Uterus (tissue), 4 donors: ENCODE data around the gene ZNF831. TPM values are rescaled to one million over a fixed set of nuclear protein-coding genes. Genes with fewer than 3 reads are reported as not detected.

Source experiments
- DNase-seq, 2 donors: peaks; one replicate each; pipeline ENCODE4 v3.0.0-alpha.2; 2019 to 2020
- H3K27ac ChIP-seq, 2 donors: fragments of 200-600 bp; sonication (generic); 1 replicate in 1 of 2; 2 replicates in 1 of 2; pipeline ENCODE4 v1.5.1; 2016 to 2018
- H3K27me3 ChIP-seq, 2 donors: fragments of 200-600 bp; sonication (generic); one replicate each; pipeline ENCODE4 v1.5.1; 2018 to 2019; ENCODE audit warnings: control low read depth in 1 of 2
- H3K36me3 ChIP-seq, 2 donors: fragments of 200-600 bp; sonication (generic); one replicate each; pipeline ENCODE4 v1.5.1; 2019; ENCODE audit warnings: control low read depth in 1 of 2
- H3K4me1 ChIP-seq, 2 donors: fragments of 200-600 bp; sonication (generic); one replicate each; pipeline ENCODE4 v1.5.1; 2018 to 2019; ENCODE audit warnings: control low read depth in 1 of 2
- H3K4me3 ChIP-seq, 2 donors: fragments of 200-600 bp; sonication (generic); 1 replicate in 1 of 2; 2 replicates in 1 of 2; pipeline ENCODE4 v1.5.1; 2018 to 2019; ENCODE audit warnings: mild to moderate bottlenecking in 1 of 2
- H3K9me3 ChIP-seq, 2 donors: fragments of 200-600 bp; sonication (generic); one replicate each; pipeline ENCODE4 v1.5.1; 2019; ENCODE audit warnings: control low read depth in 1 of 2
- POLR2A ChIP-seq, 2 donors: fragments of 450-650 bp; IDR thresholded peaks; one replicate each; pipeline ENCODE4 v1.6.1; 2016; ENCODE audit warnings: antibody characterized with exemption in 2 of 2, mild to moderate bottlenecking in 1 of 2, moderate library complexity in 1 of 2
- intact Hi-C: fragments of 100-400 bp; cut with DNase I; formaldehyde crosslinking; loops from one replicate; pipeline ENCODE4 v1.15.1; 2023; ENCODE audit warnings: low total_unique reads
- total RNA-seq, 4 donors: library from RNA; depleted of rRNA in 3 of 4; stranded (reverse); fragments of >200 nt in 3 of 4; gene quantifications; one replicate each; pipeline versions ENCODE4 v1.1.0 to v1.2.4, GENCODE V29; 2014 to 2023
- TF ChIP-seq, protein P1 (sequence below), 4 experiments: fragments of 200-600 bp in 2 of 4; fragments of 450-650 bp in 2 of 4; sonication (generic) in 2 of 4; IDR thresholded peaks; one replicate each; pipeline ENCODE4 v1.5.1; 2016 to 2019; ENCODE audit warnings: antibody characterized with exemption in 4 of 4, mild to moderate bottlenecking in 2 of 4, moderate library complexity in 1 of 4
- donor health status: DM: yes; HTN: yes; CAD: no.

The ZNF831 gene
- total RNA-seq, 4 donors from 2014 or later, result 0.21 to 3.1 (median 0.43) TPM

DNA sequence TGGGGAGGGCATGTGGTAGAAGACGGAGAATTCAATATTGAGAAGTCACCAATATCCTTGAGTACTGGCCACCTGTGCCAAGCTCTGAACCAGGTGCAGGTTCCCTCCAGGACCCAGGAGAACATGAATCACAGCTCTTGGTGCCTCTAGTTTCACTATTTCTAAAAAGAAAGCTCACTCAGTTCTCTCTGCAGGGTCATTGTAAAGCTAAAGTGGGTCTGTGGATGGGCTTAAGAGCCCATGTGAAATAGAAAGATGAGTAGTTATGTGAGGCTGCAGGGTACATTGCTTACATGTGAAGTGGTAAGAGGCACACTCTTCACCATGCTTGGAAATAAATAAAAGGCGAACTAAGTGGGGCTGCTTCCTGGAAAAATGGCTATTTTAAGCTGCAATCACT is 43.6 kb downstream of the ZNF831 start:
- intact Hi-C loops, result no loop called here
- H3K4me3 ChIP-seq, result no peak overlapping the region
- H3K4me1 ChIP-seq, result no peaks in the 10 kb centered on the region
- TF ChIP-seq, protein P1, sequence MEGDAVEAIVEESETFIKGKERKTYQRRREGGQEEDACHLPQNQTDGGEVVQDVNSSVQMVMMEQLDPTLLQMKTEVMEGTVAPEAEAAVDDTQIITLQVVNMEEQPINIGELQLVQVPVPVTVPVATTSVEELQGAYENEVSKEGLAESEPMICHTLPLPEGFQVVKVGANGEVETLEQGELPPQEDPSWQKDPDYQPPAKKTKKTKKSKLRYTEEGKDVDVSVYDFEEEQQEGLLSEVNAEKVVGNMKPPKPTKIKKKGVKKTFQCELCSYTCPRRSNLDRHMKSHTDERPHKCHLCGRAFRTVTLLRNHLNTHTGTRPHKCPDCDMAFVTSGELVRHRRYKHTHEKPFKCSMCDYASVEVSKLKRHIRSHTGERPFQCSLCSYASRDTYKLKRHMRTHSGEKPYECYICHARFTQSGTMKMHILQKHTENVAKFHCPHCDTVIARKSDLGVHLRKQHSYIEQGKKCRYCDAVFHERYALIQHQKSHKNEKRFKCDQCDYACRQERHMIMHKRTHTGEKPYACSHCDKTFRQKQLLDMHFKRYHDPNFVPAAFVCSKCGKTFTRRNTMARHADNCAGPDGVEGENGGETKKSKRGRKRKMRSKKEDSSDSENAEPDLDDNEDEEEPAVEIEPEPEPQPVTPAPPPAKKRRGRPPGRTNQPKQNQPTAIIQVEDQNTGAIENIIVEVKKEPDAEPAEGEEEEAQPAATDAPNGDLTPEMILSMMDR (IDR thresholded peaks at IDR 0.05), result no peak
- no peak for TF ChIP-seq POLR2A (IDR thresholded peaks at IDR 0.05)
- DNase-seq, result no peak
- H3K9me3 ChIP-seq, result no peaks in the 10 kb centered on the region
- H3K36me3 ChIP-seq, result no peaks in the 10 kb centered on the region
- H3K27me3 ChIP-seq, result no peaks in the 10 kb centered on the region
- no peak overlapping the region for H3K27ac ChIP-seq

DNA sequence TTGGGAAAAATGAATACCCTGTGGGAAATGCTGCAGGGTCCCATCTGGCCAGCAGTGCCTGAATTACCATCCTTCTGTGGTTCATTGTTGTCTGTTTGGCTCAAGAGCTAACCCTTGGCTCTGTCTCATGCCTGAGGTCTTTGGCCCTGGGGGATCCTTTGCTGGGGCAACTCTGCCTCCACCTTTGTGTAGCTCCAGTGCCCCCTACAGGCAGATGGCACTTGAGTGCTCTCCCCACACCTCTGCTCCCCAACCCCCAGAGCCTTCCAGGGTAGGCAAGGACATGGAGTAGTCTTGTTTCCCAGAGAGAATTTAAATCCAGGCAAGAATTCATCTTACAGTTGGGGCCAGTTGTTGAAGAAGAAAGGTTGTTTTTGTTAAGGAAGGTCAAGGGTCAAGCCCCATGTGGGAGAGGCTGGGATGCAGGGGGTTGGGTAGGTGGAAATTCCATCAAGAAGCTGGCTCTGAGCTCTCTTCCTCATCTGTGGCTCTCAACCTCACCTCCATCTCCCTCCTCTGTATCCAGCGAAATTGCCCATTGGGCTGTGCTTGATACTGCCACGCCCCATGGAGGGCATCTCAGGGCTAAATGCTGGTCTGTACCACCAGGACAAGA is 44.2 kb downstream of the ZNF831 start:
- no peaks in the 10 kb centered on the region for H3K4me1 ChIP-seq
- H3K27me3 ChIP-seq, result no peaks in the 10 kb centered on the region

GRCh38 chr20:59210186-59210585 is 46.6 kb downstream of the ZNF831 start:
- Histone ChIP-seq H3K27ac (no peak overlapping the region), H3K9me3 (no peaks in the 10 kb centered on the region), H3K36me3 (no peaks in the 10 kb centered on the region), H3K4me3 (no peak overlapping the region), H3K27me3 (no peaks in the 10 kb centered on the region), H3K4me1 (no peaks in the 10 kb centered on the region)
- intact Hi-C loops, result no loop called here
- no peak for DNase-seq
- TF ChIP-seq, protein P1 (IDR thresholded peaks at IDR 0.05), result no peak
- no peak for TF ChIP-seq POLR2A (IDR thresholded peaks at IDR 0.05)

More for the DNA sequence above, 44.2 kb downstream of the ZNF831 start:
- Histone ChIP-seq H3K27ac (no peak overlapping the region), H3K9me3 (no peaks in the 10 kb centered on the region), H3K36me3 (no peaks in the 10 kb centered on the region), H3K4me3 (no peak overlapping the region)
- intact Hi-C loops, result no loop called here
- DNase-seq, result no peak
- TF ChIP-seq, protein P1 (IDR thresholded peaks at IDR 0.05), result peak in 2 of 4 experiments; percentile 8 to 27
- no peak for TF ChIP-seq POLR2A (IDR thresholded peaks at IDR 0.05)

DNA sequence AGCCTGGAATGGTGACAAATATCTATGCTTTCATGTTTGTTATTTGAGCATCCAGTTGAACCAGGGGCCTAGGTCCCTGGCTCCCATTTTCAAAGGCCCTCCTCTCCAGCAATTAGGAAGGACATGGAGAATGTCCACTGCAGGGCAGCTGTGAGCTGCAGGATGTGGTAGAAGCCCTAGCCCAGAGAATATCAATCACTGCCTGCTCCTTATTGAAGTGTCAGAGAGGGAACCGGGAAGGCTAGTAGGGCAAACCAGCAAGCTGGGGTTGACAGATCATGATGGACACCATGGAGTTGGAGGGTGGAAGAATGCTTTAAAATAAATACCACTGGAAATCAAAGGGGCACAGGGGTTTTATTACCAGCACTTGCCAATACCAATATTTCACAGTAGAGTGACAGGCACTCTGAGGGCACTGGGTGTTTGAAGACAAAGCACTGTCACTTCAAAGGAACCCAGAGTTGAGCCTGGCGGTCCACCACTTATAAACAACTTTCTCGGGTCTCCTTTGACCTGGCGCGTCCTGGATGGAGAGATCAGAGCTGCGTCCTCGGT is 47.7 kb downstream of the ZNF831 start:
- Histone ChIP-seq H3K9me3 (no peaks in the 10 kb centered on the region), H3K36me3 (no peaks in the 10 kb centered on the region), H3K27ac (no peak overlapping the region), H3K4me1 (no peaks in the 10 kb centered on the region), H3K27me3 (no peaks in the 10 kb centered on the region), H3K4me3 (no peak overlapping the region)
- TF ChIP-seq POLR2A (IDR thresholded peaks at IDR 0.05), result no peak
- TF ChIP-seq, protein P1 (IDR thresholded peaks at IDR 0.05), result no peak
- intact Hi-C loops, result no loop called here
- no peak for DNase-seq

- Histone ChIP-seq H3K9me3 (no peaks in the 10 kb centered on the region), H3K27me3 (no peaks in the 10 kb centered on the region), H3K36me3 (no peaks in the 10 kb centered on the region), H3K4me1 (no peaks in the 10 kb centered on the region), H3K27ac (no peak overlapping the region), H3K4me3 (no peak overlapping the region)
- TF ChIP-seq, protein P1 (IDR thresholded peaks at IDR 0.05), result no peak
- no peak for TF ChIP-seq POLR2A (IDR thresholded peaks at IDR 0.05)
- no peak for DNase-seq
- intact Hi-C loops, result no loop called here
Observed at GRCh38 chr20:59214073-59214472, 50.5 kb downstream of the ZNF831 start.
